Lung (tissue), 12 donors: Measurements from ENCODE around the gene CDH4. TPM values are rescaled to one million over a fixed set of nuclear protein-coding genes. Genes with fewer than 3 reads are reported as not detected.

Source experiments
- ATAC-seq: fragments of 200-7000 bp; cut with Tn5 transposase; one replicate; pipeline ENCODE4 v1.9.1; 2020; ENCODE audit warnings: moderate number of reproducible peaks; ENCODE audit not compliant: insufficient read depth, low FRiP score
- DNase-seq, 3 donors: peaks; one replicate each; pipeline ENCODE4 v3.0.0-alpha.2; 2013 to 2017
- H3K27ac ChIP-seq, 2 donors: one replicate each; pipeline ENCODE4 v1.5.1; 2013; ENCODE audit warnings: mild to moderate bottlenecking in 2 of 2, moderate library complexity in 2 of 2, control low read depth in 1 of 2, inconsistent platforms in 1 of 2, low read depth in 1 of 2, low read length in 1 of 2
- H3K27me3 ChIP-seq, 3 donors: one replicate each; pipeline ENCODE4 v1.5.1; 2013; ENCODE audit warnings: low read length in 2 of 3; ENCODE audit not compliant: control insufficient read depth in 3 of 3, insufficient read depth in 3 of 3
- H3K36me3 ChIP-seq, 4 donors: one replicate each; pipeline ENCODE4 v1.5.1; 2013; ENCODE audit warnings: low read length in 4 of 4, mild to moderate bottlenecking in 1 of 4, moderate library complexity in 1 of 4; ENCODE audit not compliant: control insufficient read depth in 4 of 4, insufficient read depth in 4 of 4
- H3K4me1 ChIP-seq, 5 donors: one replicate each; pipeline ENCODE4 v1.5.1; 2013; ENCODE audit warnings: low read length in 5 of 5, mild to moderate bottlenecking in 2 of 5, moderate library complexity in 1 of 5; ENCODE audit not compliant: control insufficient read depth in 5 of 5, insufficient read depth in 5 of 5
- H3K4me3 ChIP-seq: one replicate; pipeline ENCODE4 v1.5.1; 2013; ENCODE audit warnings: mild to moderate bottlenecking, control low read depth, moderate library complexity
- H3K9ac ChIP-seq, 2 donors: one replicate each; pipeline ENCODE4 v1.5.1; 2013; ENCODE audit warnings: low read length in 2 of 2, control low read depth in 1 of 2; ENCODE audit not compliant: insufficient read depth in 1 of 2
- H3K9me3 ChIP-seq, 4 donors: one replicate each; pipeline ENCODE4 v1.5.1; 2013; ENCODE audit warnings: low read length in 3 of 4, mild to moderate bottlenecking in 1 of 4, moderate library complexity in 1 of 4; ENCODE audit not compliant: control insufficient read depth in 4 of 4, insufficient read depth in 3 of 4
- WGBS, 2 donors: extraction: QIAGEN DNeasy Blood & Tissue Kit; methylation state at CpG; one replicate each; pipeline ENCODE4 v1.1.7; 2013; 5-methylcytosine and 5-hydroxymethylcytosine counted together
- polyA plus RNA-seq, 2 donors: library from polyadenylated mRNA; stranded (reverse); fragments of 200-250 nt; gene quantifications; one replicate each; pipeline ENCODE4 v1.2.1, GENCODE V29; 2013
- total RNA-seq, 2 donors: library from RNA; depleted of rRNA in 1 of 2; stranded (reverse); fragments of >200 nt in 1 of 2; gene quantifications; one replicate each; pipeline ENCODE4 v1.2.1, GENCODE V29; 2014 to 2021
- TF ChIP-seq, protein P1 (sequence below): IDR thresholded peaks from 2 replicates; pipeline ENCODE4 v1.5.1; 2012; ENCODE audit warnings: mild to moderate bottlenecking; ENCODE audit errors: control extremely low read depth, extremely low read depth
- donor health status: control.
- donor health status: control.
- donor health status: Bipolar disorder and iron deficiency.
- donor health status: healthy.
- donor health status: DM: yes; HTN: yes; CAD: no.

CDH4 gene
- total and polyA plus RNA-seq, 4 donors: 0.10 to 2.1 (median 0.34) TPM

DNA sequence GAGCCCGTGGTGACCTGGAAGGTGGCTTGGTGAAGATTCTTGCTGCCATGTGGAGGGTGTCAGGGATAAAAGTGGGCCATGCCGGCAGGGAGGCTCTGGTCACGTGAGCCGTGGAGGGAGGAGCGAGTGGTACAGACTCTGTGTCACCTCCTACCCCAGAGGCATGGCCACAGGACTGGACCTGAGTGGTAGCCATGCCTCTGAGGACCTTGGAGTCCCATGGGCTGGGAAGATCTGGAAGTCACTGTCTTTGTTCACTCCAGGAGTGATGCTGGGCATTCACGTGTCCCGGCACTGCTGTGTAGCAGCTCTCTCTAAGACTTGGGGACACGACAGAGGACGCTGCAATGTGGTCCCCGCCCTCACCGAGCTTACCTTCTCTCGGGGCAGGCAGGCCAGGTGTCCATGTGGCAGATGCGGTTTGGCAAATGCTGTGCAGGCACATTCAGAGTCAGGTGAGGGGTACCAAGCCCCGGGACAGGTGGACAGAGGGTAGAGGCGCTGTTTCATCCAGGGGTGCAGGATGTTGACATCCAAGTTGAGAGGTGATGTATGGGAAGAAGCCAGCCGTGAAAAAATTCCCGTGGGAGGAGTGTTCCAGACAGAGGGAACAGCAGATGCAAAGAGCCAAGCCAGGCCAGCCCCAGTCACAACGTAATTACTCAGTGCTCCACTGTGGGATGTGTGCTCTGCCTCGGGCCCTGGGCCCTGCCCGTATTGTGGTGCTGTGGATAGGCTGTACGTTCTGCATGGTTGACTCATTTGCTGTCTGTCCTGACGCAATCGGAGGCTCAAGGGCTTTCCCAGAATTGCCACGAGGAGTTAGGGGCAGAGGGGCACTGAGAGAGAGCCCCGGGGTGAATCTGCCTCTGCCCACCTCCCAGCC is 505.9 kb downstream of the CDH4 start:
- WGBS, 2 donors: 77 to 88% methylated on average over 25 of the region's 25 CpGs
- Histone ChIP-seq H3K9me3 (peaks cover 0 to 3% (median 0%) of the 10 kb centered on the region in 4 donors), H3K27ac (no peak overlapping the region), H3K4me1 (no peaks in the 10 kb centered on the region), H3K27me3 (peaks cover 0 to 11% (median 0%) of the 10 kb centered on the region in 3 donors), H3K36me3 (no peaks in the 10 kb centered on the region), H3K4me3 (no peak overlapping the region), H3K9ac (no peak overlapping the region)
- TF ChIP-seq, protein P1, sequence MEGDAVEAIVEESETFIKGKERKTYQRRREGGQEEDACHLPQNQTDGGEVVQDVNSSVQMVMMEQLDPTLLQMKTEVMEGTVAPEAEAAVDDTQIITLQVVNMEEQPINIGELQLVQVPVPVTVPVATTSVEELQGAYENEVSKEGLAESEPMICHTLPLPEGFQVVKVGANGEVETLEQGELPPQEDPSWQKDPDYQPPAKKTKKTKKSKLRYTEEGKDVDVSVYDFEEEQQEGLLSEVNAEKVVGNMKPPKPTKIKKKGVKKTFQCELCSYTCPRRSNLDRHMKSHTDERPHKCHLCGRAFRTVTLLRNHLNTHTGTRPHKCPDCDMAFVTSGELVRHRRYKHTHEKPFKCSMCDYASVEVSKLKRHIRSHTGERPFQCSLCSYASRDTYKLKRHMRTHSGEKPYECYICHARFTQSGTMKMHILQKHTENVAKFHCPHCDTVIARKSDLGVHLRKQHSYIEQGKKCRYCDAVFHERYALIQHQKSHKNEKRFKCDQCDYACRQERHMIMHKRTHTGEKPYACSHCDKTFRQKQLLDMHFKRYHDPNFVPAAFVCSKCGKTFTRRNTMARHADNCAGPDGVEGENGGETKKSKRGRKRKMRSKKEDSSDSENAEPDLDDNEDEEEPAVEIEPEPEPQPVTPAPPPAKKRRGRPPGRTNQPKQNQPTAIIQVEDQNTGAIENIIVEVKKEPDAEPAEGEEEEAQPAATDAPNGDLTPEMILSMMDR: no peak
- DNase-seq: no peak
- no peak for ATAC-seq

DNA sequence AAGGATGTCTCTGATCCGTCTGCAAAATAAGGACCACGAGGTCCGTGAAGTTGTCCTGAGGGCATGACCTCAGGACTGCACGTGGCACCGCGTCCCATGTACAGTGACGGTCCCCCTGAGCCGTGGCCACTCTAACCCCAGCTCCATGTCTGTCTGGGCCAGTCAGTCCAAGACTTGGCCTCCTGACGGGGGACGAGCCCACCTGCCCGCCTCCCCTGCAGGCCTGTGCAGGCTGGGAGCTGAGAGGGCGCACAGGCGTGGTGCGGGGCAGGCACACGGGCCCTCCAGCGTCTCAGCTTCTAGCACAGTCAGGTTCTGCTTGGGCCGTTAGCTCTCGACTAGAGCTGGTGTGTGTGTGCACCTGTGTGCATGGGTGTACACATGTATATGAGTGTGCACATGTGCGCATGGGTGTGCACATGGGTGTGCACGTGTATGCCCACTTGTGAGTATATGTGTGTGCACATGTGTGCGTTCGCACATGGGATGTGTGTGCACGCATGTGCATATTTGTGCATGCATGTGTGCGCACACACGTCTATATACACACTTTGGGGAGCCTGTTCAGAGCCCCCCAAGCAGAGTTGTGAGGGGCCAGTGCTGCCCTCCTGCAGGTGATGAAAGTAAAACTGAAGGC is 506.6 kb downstream of the CDH4 start:
- TF ChIP-seq, protein P1: no peak
- no peak for ATAC-seq
- no peaks in the 10 kb centered on the region for H3K36me3 ChIP-seq
- H3K9me3 ChIP-seq: peaks cover 0 to 3% (median 0%) of the 10 kb centered on the region in 4 donors
- H3K4me3 ChIP-seq: no peak overlapping the region
- H3K27ac ChIP-seq: no peak overlapping the region
- no peaks in the 10 kb centered on the region for H3K4me1 ChIP-seq
- no peak overlapping the region for H3K9ac ChIP-seq
- no peak for DNase-seq
- H3K27me3 ChIP-seq: peaks cover 0 to 13% (median 0%) of the 10 kb centered on the region in 3 donors
- 90 to 94% methylated on average over 25 of the region's 25 CpGs for WGBS, 2 donors

DNA sequence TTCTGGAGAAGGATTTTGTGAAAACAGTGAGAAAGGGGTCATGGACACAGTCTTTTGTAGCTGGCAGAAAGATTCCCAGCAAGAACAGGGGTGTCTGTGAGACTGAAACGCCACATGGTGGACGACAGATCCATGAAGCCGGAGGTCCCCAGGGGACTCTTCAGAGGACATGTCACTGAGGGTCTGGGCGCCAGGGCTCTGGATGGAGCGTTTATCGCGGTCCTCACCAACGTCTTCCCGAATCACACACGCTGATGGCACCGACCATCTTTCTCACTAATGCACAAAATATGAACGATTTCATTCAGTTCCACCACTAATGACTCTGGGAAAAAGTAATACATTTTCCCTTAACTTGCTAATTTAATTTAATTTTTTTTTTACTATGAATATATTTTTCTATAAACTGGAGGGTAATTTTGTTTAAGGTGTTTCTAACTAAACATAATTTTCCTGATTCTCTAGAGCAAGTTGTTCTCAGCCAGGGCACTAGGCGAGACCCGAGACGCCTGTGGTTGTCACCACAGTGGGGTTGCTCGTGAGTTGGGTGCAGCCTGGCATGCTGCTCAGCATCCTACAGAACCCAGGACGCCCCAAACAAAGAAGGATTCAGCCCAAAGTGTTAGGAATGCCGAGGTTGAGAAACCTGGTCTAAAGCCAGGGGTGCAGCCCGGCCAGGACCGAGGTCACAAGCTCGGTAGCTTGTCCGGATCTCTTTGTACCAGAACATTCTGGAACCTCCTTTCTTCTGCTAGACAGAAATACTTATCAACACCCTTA is 507.4 kb downstream of the CDH4 start:
- TF ChIP-seq, protein P1: no peak
- Histone ChIP-seq H3K4me1 (no peaks in the 10 kb centered on the region), H3K4me3 (no peak overlapping the region), H3K27me3 (peaks cover 0 to 13% (median 0%) of the 10 kb centered on the region in 3 donors), H3K9me3 (peaks cover 0 to 3% (median 0%) of the 10 kb centered on the region in 4 donors), H3K27ac (no peak overlapping the region), H3K36me3 (no peaks in the 10 kb centered on the region), H3K9ac (no peak overlapping the region)
- ATAC-seq (no peak), DNase-seq (no peak)
- WGBS, 2 donors: 86 to 87% methylated on average over 22 of the region's 22 CpGs
